ENCODE measurements around the gene TSPAN14. TPM values are rescaled to one million over a fixed set of nuclear protein-coding genes. Genes with fewer than 3 reads are reported as not detected.

The TSPAN14 gene
- total and polyA plus RNA-seq, 2 experiments from 2014 or later = 17.9 to 40.7 TPM

DNA sequence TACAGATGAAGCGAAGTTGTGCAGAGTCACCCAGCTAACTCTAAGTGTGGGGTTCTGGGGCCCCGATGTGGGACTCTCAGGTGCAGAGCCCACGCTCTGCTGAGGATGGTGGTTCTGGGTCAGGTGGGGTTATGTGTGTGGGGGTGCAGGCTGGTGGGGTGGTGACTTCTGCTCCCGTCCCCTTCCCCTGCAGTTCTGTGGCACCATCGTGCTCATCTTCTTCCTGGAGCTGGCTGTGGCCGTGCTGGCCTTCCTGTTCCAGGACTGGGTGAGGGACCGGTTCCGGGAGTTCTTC is 54.9 kb downstream of the TSPAN14 start (continued):
- TF ChIP-seq, protein P1, sequence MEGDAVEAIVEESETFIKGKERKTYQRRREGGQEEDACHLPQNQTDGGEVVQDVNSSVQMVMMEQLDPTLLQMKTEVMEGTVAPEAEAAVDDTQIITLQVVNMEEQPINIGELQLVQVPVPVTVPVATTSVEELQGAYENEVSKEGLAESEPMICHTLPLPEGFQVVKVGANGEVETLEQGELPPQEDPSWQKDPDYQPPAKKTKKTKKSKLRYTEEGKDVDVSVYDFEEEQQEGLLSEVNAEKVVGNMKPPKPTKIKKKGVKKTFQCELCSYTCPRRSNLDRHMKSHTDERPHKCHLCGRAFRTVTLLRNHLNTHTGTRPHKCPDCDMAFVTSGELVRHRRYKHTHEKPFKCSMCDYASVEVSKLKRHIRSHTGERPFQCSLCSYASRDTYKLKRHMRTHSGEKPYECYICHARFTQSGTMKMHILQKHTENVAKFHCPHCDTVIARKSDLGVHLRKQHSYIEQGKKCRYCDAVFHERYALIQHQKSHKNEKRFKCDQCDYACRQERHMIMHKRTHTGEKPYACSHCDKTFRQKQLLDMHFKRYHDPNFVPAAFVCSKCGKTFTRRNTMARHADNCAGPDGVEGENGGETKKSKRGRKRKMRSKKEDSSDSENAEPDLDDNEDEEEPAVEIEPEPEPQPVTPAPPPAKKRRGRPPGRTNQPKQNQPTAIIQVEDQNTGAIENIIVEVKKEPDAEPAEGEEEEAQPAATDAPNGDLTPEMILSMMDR (conservative IDR thresholded peaks at IDR 0.05; ENCODE audit: low read depth in 2 of 2) = no peak
- TF ChIP-seq CREB1 (CRISPR knock-in tag; IDR thresholded peaks at IDR 0.05; ENCODE audit: low read depth) (no peak), EZH2 (IDR thresholded peaks at IDR 0.05; ENCODE audit: low read depth, unreplicated experiment) (no peak), ZNF331 (CRISPR knock-in tag; IDR thresholded peaks at IDR 0.05; ENCODE audit: low read depth) (no peak)

DNA sequence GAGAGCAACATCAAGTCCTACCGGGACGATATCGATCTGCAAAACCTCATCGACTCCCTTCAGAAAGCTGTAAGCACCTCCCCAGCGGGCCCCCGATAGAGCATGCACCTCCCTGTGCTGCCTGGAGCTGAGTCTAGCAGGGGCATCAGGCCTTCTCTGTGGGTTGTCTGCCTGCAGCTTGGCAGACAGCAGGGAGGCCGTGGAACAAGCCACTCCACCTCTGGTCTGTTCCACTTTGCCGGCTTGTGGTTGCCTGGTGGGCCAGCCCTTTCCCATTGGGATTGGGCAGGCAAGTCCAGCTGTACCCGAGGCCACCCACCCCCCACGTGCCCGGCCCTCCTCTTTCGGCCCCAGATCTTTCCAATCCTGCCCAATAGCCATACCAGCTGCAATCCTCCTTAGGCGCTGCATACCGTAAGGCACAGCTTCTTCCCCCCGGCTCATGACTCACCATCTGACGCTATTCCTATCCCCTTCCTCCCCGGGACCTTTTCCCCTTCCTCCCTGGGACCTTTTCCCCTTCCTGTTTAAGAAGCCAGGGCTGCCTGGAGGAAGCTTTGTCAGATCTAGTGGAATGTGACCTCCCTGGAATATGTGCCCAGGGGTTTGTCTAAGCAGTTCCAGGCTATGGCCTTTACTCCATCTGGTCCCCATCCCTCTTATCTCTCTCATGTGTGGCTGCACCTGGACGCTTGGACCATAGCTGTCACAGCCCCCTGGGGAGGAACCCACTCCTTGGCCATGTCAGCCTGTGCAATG is 55.5 kb downstream of the TSPAN14 start:
- peaks cover 8% of the 10 kb centered on the region; the same call in 1 of the 2 replicates for H4K20me1 ChIP-seq (replicated peaks; ENCODE audit: insufficient read depth)
- no peak overlapping the region for H3K4me3 Mint-ChIP-seq
- H3K27ac Mint-ChIP-seq = no peak overlapping the region; the same call in 1 of the 2 replicates
- peaks cover 57% of the 10 kb centered on the region for H3K36me3 Mint-ChIP-seq (ENCODE audit: low read depth)
- H3K4me1 Mint-ChIP-seq = peaks cover 6% of the 10 kb centered on the region
- no peaks in the 10 kb centered on the region for H3K9me2 ChIP-seq (ENCODE audit: insufficient read depth)
- no peaks in the 10 kb centered on the region for H3K27me3 ChIP-seq (ENCODE audit: insufficient read depth)
- H3K4me2 ChIP-seq = no peak overlapping the region
- DNase-seq (ENCODE audit: low spot score) (no peak), ATAC-seq (no peak)
- peaks cover 9% of the 10 kb centered on the region; the same call in 1 of the 2 replicates for H3K36me3 ChIP-seq (ENCODE audit: insufficient read depth)
- H3K4me3 ChIP-seq = no peak overlapping the region
- no peaks in the 10 kb centered on the region for H3K9me3 Mint-ChIP-seq
- peaks cover 5% of the 10 kb centered on the region for H3K27me3 Mint-ChIP-seq (ENCODE audit: insufficient read depth, low read depth, poor library complexity)
- no peaks in the 10 kb centered on the region for H3F3A ChIP-seq (replicated peaks; ENCODE audit: low read depth)
- H3K27ac ChIP-seq (ENCODE audit: low read depth) = no peak overlapping the region
- no peak overlapping the region for H2AFZ ChIP-seq
- H3K4me1 ChIP-seq (ENCODE audit: insufficient read depth) = no peaks in the 10 kb centered on the region
- H3K79me2 ChIP-seq (replicated peaks; ENCODE audit: insufficient read depth) = 0 out of 2 replicates have a peak, but pooled peaks cover 8% of the 10 kb centered on the region
- no peak for TF ChIP-seq JUNB (IDR thresholded peaks at IDR 0.05; ENCODE audit: unreplicated experiment)
- TF ChIP-seq EZH2 (IDR thresholded peaks at IDR 0.05; ENCODE audit: low read depth, unreplicated experiment) = no peak
- no peak for TF ChIP-seq ZNF462 (CRISPR knock-in tag; IDR thresholded peaks at IDR 0.05)
- no peak for TF ChIP-seq NANOG (IDR thresholded peaks at IDR 0.05; ENCODE audit: borderline replicate concordance)
- TF ChIP-seq CREB1 (CRISPR knock-in tag; IDR thresholded peaks at IDR 0.05; ENCODE audit: low read depth) = no peak

Data from GM23338 (cell line).